GM19043 (cell line): Measurements from ENCODE around the gene RCCD1.

Experiments
- ATAC-seq: cut with Tn5 transposase; IDR thresholded peaks from one replicate; pipeline ENCODE4 v1.9.1; 2021; ENCODE audit warnings: low read depth; ENCODE audit not compliant: unreplicated experiment

The RCCD1 gene

DNA sequence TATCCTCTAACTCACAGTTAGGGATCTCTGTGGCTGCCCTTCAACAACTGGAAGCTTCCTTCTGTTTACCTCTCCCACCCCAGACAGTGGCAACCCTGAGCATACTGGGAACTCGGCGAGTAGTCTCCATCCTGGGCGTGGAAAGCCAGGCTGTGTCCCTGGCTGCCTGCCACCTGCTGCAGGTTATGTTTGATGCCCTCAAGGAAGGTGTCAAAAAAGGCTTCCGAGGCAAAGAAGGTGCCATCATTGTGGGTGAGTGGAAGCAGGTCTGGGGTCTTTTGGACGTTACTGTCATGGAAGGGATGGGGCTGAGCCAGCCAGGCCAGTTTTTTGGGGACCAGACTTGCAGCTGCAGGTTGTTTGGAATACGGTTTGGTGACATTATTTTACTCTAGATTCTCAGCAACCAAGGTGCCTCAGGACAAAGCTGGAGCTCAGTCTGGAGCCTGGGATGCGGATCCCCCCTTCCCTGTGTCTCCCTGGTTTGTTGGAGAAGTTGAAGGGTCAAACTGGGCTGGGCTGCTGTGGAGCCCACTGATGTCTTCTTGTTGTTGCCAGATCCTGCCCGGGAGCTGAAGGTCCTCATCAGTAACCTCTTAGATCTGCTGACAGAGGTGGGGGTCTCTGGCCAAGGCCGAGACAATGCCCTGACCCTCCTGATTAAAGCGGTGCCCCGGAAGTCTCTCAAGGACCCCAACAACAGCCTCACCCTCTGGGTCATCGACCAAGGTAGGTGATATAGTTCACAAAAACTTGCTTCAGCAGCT, 12.1 kb upstream of the RCCD1 start:
- ATAC-seq, result no peak

DNA sequence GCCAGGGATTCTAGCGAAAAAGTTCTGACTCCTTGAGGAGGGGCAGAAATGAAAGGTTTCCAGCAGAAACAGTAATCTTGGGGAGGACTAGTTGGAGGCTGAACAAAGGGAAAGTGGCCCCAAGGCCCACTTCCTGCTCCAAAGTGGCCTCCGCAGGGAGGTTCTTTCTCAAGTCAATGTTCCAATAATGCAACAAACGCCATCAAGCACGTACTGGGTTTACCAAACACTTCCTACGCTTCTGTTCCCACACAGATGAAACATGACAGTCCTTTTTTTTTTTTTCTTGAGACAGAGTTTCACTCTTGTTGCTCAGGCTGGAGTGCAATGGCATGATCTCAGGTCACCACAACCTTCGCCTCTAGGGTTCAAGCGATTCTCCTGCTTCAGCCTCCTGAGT, 9.6 kb upstream of the RCCD1 start:
- no peak for ATAC-seq

DNA sequence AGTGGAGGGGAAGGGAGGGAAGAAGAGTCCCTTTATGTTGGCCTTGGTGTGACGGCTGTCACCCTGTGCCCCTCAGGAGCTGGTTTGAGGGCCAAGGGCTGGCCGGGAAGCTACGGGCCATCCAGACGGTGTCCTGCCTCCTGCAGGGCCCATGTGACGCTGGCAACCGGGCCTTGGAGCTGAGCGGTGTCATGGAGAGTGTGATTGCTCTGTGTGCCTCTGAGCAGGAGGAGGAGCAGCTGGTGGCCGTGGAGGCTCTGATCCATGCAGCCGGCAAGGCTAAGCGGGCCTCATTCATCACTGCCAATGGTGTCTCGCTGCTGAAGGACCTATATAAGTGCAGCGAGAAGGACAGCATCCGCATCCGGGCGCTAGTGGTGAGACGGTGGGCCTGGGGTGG, 8.1 kb upstream of the RCCD1 start:
- no peak for ATAC-seq

DNA sequence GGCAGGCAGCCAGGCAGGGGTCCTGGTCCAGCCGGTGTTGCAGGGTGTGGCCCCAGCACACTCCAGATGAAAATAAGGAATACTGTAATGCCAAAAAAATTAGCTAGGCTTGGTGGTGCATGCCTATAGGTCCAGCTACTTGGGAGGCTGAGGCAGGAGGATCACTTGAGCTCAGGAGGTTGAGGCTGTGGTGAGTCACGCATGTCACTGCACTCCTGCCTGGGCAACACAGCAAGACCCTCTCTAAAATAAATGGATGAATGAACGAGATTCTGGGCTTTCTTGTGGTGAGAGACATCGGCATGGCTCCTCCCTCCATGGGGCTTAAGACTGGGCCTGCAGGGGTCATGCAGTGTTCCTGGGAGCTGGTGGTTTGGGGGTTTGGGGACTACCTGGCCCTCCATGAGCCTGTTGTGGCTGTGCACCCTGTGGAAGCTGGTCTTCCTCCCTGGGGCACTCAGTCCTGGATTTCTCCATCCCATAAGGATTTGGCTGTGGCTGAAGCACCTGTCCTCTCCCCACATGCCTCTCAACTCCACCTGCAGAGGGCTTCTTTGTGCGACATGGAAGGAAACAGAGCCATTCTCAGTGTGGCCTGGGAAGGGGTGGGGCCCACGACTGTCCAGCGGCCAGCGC, 7.6 kb upstream of the RCCD1 start:
- no peak for ATAC-seq

DNA sequence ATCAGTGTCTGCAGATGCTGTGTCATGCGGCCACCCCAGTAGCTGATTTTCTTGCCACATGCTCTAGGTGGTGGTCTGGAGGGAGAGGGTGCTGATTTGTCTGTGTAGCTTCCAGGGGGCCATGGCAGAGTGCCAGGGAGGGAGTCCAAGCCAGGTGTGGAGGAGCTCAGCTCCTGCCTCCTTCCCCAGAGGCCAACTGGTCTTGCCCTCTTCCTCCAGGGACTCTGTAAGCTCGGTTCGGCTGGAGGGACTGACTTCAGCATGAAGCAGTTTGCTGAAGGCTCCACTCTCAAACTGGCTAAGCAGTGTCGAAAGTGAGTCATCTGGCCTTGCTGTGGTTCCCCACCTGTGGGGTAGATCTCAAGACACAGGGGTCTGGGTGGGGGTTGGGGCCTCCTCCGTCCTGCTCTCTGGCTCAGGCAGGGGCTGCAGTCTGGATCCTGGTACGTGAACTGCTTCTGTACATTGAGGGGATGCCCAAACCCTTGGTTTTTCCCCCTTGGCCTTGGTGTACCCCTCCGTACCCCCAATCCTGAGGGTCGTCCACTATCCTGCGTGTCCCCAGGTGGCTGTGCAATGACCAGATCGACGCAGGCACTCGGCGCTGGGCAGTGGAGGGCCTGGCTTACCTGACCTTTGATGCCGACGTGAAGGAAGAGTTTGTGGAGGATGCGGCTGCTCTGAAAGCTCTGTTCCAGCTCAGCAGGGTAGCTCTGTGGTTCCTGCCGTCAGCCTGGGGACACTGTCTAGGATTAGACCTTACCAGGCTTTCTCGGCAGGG, 6.9 kb upstream of the RCCD1 start:
- ATAC-seq, result no peak

DNA sequence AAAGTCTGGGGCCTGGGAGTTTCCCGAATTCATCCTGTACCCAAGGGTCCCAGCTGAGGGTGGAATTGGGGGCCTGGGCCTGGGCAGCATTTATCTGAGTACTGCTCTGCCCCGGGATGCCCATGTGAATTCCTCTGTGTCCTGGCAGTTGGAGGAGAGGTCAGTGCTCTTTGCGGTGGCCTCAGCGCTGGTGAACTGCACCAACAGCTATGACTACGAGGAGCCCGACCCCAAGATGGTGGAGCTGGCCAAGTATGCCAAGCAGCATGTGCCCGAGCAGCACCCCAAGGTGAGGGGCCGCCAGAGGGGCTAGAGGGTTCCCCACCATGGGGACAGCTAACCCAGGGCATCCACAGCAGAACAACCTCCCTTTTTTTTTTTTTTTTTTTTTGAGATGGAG, 6.2 kb upstream of the RCCD1 start:
- ATAC-seq, result no peak

DNA sequence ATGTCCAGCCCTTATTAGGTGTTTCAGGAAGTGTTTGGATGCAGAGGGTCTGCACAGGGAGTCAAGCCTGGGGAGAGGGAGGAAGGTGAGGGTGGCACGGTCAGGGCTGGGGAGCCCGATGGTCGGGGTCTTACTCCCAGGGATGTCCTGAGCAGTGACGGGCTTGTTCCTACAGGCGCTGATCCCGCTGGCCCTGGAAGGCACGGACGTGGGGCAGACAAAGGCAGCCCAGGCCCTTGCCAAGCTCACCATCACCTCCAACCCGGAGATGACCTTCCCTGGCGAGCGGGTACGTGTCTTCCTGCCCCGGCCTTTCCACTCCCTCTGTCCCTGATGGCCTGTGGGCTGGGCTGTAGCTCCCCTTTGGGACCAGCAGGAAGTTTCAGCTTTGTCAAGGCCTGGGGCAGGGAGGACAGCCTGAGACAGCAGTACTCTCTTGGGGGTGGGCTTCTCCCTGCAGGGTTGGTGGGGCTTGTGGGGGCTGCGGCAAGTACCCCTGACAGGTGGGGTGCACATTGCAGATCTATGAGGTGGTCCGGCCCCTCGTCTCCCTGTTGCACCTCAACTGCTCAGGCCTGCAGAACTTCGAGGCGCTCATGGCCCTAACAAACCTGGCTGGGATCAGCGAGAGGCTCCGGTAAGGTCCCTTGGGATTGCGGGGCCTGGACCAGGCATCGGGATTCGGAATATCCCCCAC, 4.6 kb upstream of the RCCD1 start:
- no peak for ATAC-seq

DNA sequence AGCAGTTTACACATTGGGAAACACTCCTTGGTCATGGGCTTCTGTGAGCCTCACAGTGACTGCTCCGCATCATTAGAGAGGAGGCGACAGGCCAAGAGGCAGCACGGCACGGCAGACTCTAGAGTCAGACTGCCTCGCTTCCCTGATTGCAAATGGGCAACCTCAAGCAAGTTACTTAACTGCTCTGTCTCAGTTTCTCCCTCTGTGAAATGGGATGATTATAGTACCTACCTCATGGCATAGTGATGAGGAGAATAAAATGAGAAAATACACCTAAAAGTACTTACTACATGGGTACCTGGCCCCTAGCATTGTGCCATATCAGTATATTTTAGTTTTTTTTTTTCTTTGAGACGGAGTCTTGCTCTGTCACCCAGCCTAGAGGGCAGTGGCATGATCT, 4.0 kb upstream of the RCCD1 start:
- ATAC-seq, result no peak

DNA sequence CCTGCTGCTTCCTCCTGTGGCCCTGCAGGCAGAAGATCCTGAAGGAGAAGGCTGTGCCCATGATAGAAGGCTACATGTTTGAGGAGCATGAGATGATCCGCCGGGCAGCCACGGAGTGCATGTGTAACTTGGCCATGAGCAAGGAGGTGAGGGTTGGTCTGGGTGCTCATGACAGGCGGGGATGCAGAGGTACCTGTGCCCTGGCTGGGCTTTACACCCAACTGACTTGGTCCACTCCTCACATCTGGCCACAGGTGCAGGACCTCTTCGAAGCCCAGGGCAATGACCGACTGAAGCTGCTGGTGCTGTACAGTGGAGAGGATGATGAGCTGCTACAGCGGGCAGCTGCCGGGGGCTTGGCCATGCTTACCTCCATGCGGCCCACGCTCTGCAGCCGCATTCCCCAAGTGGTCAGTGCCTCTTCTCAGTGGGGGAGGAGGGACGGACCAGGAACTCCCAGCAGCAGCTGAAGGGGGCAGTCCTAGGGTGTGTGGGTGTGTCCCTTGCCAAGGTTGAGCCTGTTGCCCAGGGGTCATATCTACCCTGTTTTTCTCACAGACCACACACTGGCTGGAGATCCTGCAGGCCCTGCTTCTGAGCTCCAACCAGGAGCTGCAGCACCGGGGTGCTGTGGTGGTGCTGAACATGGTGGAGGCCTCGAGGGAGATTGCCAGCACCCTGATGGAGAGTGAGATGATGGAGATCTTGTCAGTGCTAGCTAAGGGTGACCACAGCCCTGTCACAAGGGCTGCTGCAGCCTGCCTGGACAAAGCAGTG, 1.6 kb upstream of the RCCD1 start:
- ATAC-seq, result no peak

DNA sequence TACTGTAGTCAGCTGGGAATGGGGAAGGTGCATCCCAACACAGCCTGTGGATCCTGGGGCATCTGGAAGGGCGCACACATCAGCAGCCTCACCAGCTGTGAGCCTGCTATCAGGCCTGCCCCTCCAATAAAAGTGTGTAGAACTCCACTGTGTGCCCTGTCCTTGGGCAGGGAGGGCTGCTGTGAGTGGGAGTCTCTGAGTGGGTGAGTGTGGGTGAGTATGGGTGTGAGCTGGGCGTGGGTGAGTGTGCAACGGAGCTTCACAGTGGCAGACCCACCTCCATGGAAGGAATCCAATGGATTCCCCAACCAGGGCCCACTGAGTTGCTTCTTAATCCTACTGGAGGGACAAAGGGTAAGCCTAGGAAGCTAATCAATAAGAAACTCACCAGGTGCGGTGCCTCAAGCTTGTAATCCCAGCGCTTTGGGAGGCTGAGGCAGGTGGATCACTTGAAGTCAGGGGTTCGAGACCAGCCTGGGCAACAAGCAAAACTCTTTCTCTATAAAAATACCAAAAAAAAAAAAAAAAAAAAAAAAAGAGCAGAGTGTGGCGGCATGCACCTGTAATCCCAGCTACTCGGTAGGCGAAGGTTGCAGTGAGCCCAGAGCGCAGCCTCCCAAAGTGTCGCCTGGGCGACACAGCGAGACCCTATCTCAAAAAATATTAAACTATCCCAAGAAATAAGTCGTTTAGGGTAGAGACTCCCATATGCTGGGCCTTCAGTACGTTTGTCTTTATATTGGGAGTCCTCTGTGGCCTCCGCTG, 555 bp upstream of the RCCD1 start:
- ATAC-seq, result no peak

DNA sequence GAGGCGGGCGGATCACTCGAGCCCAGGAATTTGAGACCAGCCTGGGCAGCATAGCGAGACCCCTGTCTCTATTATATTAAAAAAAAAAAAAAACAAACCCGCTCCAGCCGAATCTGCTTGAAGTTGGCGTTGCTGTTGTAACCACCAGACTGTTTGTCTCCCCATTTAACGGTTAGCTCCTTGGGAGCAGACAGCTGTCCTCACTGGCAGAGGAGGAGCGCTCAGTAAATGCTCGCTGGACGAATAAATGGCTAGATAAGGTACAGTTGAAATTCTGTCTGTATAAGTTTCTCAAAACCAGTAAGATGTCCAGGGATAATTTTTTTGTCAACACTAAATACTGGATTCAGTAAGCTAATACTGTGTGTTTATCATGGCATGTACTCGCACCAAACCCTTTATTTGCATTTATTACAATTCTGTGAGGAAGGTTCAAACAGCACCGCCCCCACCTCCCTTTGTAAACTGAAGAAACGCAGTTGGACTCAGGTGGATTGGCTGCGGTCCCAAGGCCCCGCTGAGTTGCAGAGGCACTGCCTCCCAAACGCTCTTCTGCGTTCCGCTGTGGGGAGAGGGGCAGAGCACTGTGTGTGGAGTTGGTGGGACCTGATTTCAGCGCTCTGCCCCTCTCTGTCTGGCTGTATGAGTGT, 1.1 kb downstream of the RCCD1 start:
- no peak for ATAC-seq

DNA sequence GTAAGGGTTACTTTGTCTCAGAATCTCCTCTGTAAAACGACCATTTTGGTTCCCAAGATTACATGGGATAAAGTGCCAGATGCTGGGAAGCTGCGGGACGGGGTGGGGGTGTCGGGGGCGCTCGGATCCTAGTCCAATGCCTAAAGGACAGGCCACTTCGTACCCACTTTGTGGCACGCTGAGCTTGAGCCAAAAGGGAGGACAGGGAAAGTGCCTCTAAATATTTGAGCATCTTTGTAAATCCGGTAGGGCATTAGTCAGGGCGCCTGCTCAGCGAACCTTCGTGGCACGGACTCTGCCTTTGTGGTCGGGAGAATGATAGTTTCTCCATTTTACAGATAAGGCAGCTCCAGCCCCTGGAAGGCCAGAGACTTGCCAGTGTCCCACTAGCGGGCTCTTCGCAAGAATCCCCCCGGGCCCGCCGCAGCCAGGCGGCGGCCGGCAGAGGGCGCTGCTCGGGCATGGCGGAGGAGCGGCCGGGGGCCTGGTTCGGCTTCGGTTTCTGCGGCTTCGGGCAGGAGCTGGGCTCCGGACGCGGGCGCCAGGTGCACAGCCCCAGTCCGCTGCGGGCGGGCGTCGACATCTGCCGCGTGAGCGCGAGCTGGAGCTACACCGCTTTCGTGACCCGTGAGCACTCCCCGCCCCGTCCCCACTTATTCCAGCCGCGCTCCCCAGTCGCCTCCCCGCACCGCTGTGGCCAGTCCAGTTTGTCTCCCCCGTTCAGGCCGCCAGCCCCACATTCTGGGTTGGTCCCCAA, 1.8 kb downstream of the RCCD1 start:
- ATAC-seq, result no peak

DNA sequence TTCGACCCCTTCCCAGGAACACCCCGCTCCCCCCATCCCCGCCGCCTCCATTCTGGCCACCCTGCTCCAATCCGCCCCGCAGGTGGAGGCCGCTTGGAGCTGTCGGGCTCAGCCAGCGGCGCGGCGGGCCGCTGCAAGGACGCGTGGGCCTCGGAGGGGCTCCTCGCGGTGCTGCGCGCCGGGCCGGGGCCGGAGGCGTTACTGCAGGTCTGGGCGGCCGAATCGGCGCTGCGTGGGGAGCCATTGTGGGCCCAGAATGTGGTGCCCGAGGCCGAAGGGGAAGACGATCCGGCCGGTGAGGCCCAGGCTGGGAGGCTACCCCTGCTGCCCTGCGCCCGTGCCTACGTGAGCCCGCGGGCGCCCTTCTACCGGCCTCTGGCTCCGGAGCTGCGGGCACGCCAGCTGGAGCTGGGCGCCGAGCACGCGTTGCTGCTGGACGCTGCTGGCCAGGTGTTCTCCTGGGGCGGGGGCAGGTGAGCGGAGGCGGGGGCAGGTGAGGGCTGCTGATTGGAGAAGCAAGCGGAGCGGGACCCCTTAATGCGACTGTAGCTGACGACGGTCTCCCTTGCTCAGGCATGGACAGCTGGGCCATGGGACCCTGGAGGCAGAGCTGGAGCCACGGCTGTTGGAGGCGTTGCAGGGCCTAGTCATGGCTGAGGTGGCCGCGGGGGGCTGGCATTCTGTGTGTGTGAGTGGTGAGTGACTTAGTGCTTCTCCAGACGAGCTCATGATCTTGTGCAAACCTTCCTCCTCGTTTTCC, 2.5 kb downstream of the RCCD1 start:
- no peak for ATAC-seq

DNA sequence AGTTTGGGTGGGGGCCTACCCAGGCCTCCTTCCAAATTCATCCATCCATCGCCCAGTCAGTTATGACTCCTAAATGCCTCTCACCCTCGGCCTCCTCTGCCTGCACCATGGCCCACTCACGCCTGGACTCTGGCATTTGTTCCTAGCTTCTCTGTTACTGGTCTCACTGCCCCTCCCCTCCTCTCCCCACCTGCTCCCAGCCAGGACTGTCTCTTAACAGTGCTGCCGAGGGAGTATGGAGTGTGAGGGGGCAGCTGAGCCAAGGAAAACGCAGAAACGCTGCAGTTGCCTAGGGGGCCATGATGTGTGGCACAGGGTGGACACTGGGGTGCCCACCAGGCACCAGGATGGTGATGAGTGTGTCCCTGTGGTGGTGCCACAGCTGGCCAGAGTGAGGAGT, 3.1 kb downstream of the RCCD1 start:
- no peak for ATAC-seq

DNA sequence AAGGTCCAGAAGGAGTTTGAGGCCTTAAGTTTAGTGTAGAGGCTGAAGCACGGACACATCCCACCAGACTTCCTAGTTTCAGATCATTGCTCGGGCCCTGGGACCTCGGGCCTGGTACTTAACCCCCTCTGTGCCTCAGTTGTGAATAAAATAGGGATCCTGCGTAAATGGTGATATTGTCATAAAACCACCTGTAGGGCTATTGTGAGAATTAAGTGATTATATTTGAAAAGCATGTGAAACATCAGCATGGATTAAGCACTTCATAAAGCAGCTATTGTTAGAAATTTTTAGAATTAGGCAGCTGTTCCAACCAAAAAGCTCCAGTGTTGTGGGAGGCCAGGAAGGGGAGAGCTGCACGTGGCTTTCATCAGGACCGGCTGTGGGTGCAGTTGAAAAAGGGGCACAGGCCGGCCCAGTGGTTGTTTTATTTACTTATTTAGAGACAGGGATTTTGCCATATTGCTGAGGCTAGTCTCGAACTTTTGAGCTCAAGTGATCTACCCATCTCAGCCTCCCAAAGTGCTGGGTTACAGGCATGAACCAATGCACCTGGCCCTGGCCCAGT, 4.4 kb downstream of the RCCD1 start:
- no peak for ATAC-seq

DNA sequence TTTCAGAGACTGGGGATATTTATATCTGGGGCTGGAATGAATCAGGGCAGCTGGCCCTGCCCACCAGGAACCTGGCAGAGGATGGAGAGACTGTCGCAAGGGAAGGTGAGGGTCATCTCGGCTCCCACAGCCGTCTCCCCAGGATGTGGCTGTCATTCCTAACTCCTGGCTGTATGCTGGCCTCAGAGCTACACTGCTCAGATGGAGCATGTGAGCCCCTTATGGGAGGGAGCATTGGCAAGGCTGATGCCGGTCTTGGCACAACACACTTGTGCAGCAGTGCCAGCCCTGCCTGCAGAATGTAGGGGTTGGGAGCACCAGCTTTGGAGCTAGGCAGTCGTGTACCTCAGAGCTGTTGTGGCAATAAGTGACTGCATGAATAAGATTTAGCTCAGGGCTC, 5.2 kb downstream of the RCCD1 start:
- no peak for ATAC-seq

DNA sequence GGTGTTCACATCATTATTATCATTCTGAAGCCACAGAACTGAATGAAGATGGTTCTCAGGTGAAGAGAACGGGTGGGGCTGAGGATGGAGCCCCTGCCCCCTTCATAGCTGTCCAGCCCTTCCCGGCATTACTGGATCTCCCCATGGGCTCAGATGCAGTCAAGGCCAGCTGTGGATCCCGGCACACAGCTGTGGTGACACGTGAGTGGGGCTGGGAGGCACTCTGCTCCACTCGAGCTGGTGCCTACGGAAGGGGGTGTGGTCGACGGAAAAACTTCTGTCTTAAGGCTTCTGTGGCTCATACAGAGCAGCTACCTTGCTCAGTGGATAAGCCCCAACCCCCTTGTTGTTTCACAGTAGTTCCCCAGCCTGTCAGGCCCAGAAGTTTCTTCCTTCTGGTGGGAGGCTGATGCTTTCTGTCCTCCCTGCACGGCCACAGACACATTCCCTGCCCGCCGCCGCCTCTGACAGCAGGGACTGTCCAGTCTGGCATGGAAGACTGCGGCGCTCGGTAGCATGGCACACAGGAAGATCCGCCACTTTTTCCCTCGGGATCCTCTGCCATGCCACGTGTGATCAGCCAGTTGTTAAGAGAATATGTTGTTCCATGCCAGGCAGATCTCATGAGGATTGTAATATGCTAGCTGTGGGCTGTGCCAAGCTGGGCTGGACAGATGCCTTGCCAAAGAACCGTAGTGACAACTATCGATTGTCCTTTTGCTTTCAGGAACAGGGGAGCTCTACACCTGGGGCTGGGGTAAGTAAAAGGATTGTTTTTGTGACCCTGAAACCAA, 5.8 kb downstream of the RCCD1 start:
- no peak for ATAC-seq
